Measurements from ENCODE around the gene DDX20.

The DDX20 gene

GRCh38 chr1:111776391-111776790 lies 20.7 kb downstream of the DDX20 start:
- DNase-seq (ENCODE audit: low read depth), result no peak
- no peak overlapping the region for H3K4me3 ChIP-seq (ENCODE audit: low read depth, low read length)
- TF ChIP-seq CTCF (conservative IDR thresholded peaks at IDR 0.05; ENCODE audit: low read depth, low read length), result no peak

- no peak for TF ChIP-seq CTCF (conservative IDR thresholded peaks at IDR 0.05; ENCODE audit: low read depth, low read length)
- DNase-seq (ENCODE audit: low read depth), result no peak
- no peak overlapping the region for H3K4me3 ChIP-seq (ENCODE audit: low read depth, low read length)
These were observed 21.2 kb downstream of the DDX20 start for GRCh38 chr1:111776861-111777260.

GRCh38 chr1:111777301-111777700 lies 21.6 kb downstream of the DDX20 start:
- TF ChIP-seq CTCF (conservative IDR thresholded peaks at IDR 0.05; ENCODE audit: low read depth, low read length), result no peak
- no peak for DNase-seq (ENCODE audit: low read depth)
- no peak overlapping the region for H3K4me3 ChIP-seq (ENCODE audit: low read depth, low read length)

DNA sequence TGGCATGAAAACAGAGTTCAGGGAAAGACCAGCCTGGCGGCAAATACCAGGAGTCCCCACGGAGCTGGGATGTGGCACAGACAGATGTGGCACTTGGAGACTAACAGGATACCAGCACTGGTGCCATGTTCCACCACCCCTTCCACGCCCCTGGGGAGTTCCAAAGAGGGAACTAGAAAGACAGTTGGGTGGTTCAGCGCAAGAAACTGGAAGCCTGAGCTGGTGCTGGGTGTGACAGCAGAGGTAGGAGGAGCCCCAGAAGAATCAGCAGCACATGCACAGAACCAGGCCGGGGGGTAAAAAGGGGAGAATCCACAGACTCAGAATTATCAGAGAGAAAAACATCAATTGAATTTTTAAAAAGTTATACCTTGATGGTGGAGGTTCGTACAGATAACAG lies 22.4 kb downstream of the DDX20 start:
- no peak for DNase-seq (ENCODE audit: low read depth)
- no peak overlapping the region for H3K4me3 ChIP-seq (ENCODE audit: low read depth, low read length)
- no peak for TF ChIP-seq CTCF (conservative IDR thresholded peaks at IDR 0.05; ENCODE audit: low read depth, low read length)

DNA sequence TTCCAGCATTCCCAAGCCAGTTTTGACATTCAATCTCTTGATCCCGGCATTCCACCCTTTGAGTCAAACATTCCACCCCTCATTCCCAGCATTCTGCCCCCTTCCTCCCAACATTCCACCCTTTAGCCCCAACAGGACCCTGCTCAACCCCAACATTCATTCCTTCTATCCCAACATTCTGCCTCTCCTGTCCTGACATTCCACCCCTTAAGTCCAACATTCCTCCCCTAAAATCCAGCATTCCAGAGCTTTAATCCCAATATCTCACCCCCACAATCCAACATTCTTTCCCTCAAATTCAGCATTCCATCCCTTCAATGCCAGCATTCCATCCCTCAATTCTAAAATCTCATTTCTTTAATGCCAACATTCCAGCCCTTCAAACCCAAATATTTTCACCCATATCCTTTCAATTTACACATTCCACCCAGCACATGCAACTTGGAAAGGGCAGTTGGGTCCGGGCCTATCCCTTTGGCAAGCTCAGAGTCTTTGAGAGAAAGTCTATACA lies 22.9 kb downstream of the DDX20 start:
- TF ChIP-seq CTCF (conservative IDR thresholded peaks at IDR 0.05; ENCODE audit: low read depth, low read length), result no peak
- no peak overlapping the region for H3K4me3 ChIP-seq (ENCODE audit: low read depth, low read length)
- no peak for DNase-seq (ENCODE audit: low read depth)

GRCh38 chr1:111779546-111779945 lies 23.8 kb downstream of the DDX20 start:
- H3K4me3 ChIP-seq (ENCODE audit: low read depth, low read length), result no peak overlapping the region
- DNase-seq (ENCODE audit: low read depth), result no peak
- TF ChIP-seq CTCF (conservative IDR thresholded peaks at IDR 0.05; ENCODE audit: low read depth, low read length), result no peak

DNA sequence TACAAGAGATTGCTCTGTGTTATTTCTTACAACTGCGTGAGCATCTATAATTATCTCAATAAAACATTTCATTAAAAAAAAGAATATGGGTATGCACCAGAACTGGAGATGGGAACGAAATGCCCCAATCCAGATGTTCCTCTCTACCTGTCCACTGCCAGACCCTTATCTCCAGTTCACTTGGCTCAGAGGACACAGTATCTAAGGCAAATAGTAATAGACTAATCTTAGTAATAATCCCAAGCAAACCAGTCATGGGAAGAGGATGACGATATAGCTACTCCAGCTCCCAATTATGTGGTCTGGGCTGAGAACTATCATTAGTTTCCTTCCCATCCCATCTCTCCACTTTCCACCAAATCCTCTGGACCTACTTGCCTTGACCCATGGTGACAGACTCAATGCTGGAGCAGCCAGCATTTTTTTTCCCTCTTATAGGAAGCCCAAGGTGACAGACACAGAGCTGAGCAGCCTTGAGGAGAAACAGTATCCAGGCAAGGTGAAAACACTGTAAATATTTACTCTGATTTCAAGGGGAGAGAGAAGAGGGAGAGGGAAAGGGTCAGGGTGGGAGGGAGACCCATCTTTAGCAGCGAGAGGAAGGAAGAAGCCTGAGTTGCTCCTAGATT lies 28.7 kb downstream of the DDX20 start:
- H3K4me3 ChIP-seq (ENCODE audit: low read depth, low read length), result no peak overlapping the region
- no peak for TF ChIP-seq CTCF (conservative IDR thresholded peaks at IDR 0.05; ENCODE audit: low read depth, low read length)
- DNase-seq (ENCODE audit: low read depth), result no peak
